ENCODE results near the gene VBP1. TPM values are rescaled to one million over a fixed set of nuclear protein-coding genes. Genes with fewer than 3 reads are reported as not detected.

VBP1 gene, protein sequence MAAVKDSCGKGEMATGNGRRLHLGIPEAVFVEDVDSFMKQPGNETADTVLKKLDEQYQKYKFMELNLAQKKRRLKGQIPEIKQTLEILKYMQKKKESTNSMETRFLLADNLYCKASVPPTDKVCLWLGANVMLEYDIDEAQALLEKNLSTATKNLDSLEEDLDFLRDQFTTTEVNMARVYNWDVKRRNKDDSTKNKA
- total RNA-seq = 10 to 100 TPM; 36.8 to 46.2 (median 39.0) TPM

GRCh38 chrX:155216179-155216939 lies at the start of gene VBP1:
Gene VBP1, plus strand, starts transcription at chrX:155216460. Its CDS starts 23 bp downstream, at chrX:155216483.
- intact Hi-C loops (cut with DNase I) = no loop called here
- WGBS, 2 donors = 0 to 5% methylated on average over 5 to 9 of the region's 53 CpGs
- Histone ChIP-seq H3K27me3 (no peaks in the 10 kb centered on the region), H3K4me3 (replicated peaks in 1 of 3) (peak within 1 kb of the TSS in 2 of 3 donors; percentile 47 to 51), H3K27ac (peak within 1 kb of the TSS; percentile 78 to 85 (median 80)), H3K9me3 (no peaks in the 10 kb centered on the region), H3K36me3 (no peaks in the 10 kb centered on the region), H3K4me1 (peaks cover 0 to 3% of the 10 kb centered on the region in 2 donors)
- TF ChIP-seq POLR2A (IDR thresholded peaks at IDR 0.05) = peak in 1 of 2 donors; percentile 67
- TF ChIP-seq CTCF (IDR thresholded peaks at IDR 0.05) = peak in 4 of 6 experiments; percentile 1 to 24 (median 20)
- peak; percentile 90 to 92 for DNase-seq

- Histone ChIP-seq H3K36me3 (no peaks in the 10 kb centered on the region), H3K27me3 (no peaks in the 10 kb centered on the region), H3K27ac (no peak overlapping the region), H3K9me3 (no peaks in the 10 kb centered on the region), H3K4me3 (replicated peaks in 1 of 3) (no peak overlapping the region), H3K4me1 (no peaks in the 10 kb centered on the region)
- 35 to 50% methylated on average over 2 of the region's 2 CpGs for WGBS, 2 donors
- intact Hi-C loops (cut with DNase I) = no loop called here
- no peak for DNase-seq
- TF ChIP-seq CTCF (IDR thresholded peaks at IDR 0.05) (no peak), POLR2A (IDR thresholded peaks at IDR 0.05) (no peak)
These were observed 46.4 kb upstream of the VBP1 start for GRCh38 chrX:155169881-155170280.

GRCh38 chrX:155179346-155179997 lies 36.8 kb upstream of the VBP1 start:
- H3K4me3 ChIP-seq (replicated peaks in 1 of 3) = no peak overlapping the region
- no peak for DNase-seq
- no peak overlapping the region for H3K27ac ChIP-seq
- intact Hi-C loops (cut with DNase I) = no loop called here
- no peaks in the 10 kb centered on the region for H3K27me3 ChIP-seq
- H3K36me3 ChIP-seq = no peaks in the 10 kb centered on the region
- H3K4me1 ChIP-seq = no peaks in the 10 kb centered on the region
- no peaks in the 10 kb centered on the region for H3K9me3 ChIP-seq
- TF ChIP-seq CTCF (IDR thresholded peaks at IDR 0.05) (no peak), POLR2A (IDR thresholded peaks at IDR 0.05) (no peak)

- no peaks in the 10 kb centered on the region for H3K27me3 ChIP-seq
- intact Hi-C loops (cut with DNase I) = no loop called here
- no peaks in the 10 kb centered on the region for H3K4me1 ChIP-seq
- no peaks in the 10 kb centered on the region for H3K9me3 ChIP-seq
- DNase-seq = no peak
- no peak overlapping the region for H3K4me3 ChIP-seq (replicated peaks in 1 of 3)
- TF ChIP-seq POLR2A (IDR thresholded peaks at IDR 0.05) = no peak
- no peak for TF ChIP-seq CTCF (IDR thresholded peaks at IDR 0.05)
- WGBS, 2 donors = 65 to 77% methylated on average over 5 of the region's 5 CpGs
- H3K36me3 ChIP-seq = no peaks in the 10 kb centered on the region
- no peak overlapping the region for H3K27ac ChIP-seq
These were observed 27.5 kb upstream of the VBP1 start for GRCh38 chrX:155188786-155189185.

- 79 to 82% methylated on average over 3 of the region's 3 CpGs for WGBS, 2 donors
- no peaks in the 10 kb centered on the region for H3K9me3 ChIP-seq
- DNase-seq = no peak
- TF ChIP-seq POLR2A (IDR thresholded peaks at IDR 0.05) (no peak), CTCF (IDR thresholded peaks at IDR 0.05) (no peak)
- no peaks in the 10 kb centered on the region for H3K27me3 ChIP-seq
- H3K36me3 ChIP-seq = no peaks in the 10 kb centered on the region
- no peak overlapping the region for H3K27ac ChIP-seq
- H3K4me3 ChIP-seq (replicated peaks in 1 of 3) = no peak overlapping the region
- no peaks in the 10 kb centered on the region for H3K4me1 ChIP-seq
- intact Hi-C loops (cut with DNase I) = no loop called here
These were observed 5.1 kb upstream of the VBP1 start for GRCh38 chrX:155211208-155211607.
